ENCODE data around the gene LDB2. TPM values are rescaled to one million over a fixed set of nuclear protein-coding genes. Genes with fewer than 3 reads are reported as not detected.

Gene LDB2
- total and polyA plus RNA-seq, 2 of the 8 experiments (the other 6 are each of a cell fraction or from before 2014, with no cell fraction given) = 57.0 to 140 TPM

GRCh38 chr4:16804581-16804980 is 93.9 kb downstream of the LDB2 start:
- Histone ChIP-seq H2BK12ac (ENCODE audit: low read depth, low read length) (no peak overlapping the region), H2BK20ac (ENCODE audit: low read length) (no peak overlapping the region), H2BK120ac (replicated peaks; ENCODE audit: low read depth, low read length) (no peak overlapping the region), H3K27me3 (replicated peaks in 1 of 4; ENCODE audit: control insufficient read depth in 3 of 4, extremely low read depth in 1 of 4, insufficient read depth in 3 of 4, low read length in 3 of 4) (no peaks in the 10 kb centered on the region), H3K9ac (replicated peaks in 1 of 4; ENCODE audit: extremely low read depth in 1 of 4, low read depth in 3 of 4, low read length in 3 of 4) (no peak overlapping the region), H3K79me1 (ENCODE audit: low read depth, low read length) (no peaks in the 10 kb centered on the region), H3K23ac (ENCODE audit: insufficient read length) (no peak overlapping the region), H3K9me3 (ENCODE audit: insufficient read depth in 2 of 2, low read depth in 1 of 2, low read length in 1 of 2) (no peaks in the 10 kb centered on the region; a peak in 1 of 4 replicates), H3K79me2 (ENCODE audit: control insufficient read depth in 1 of 2, insufficient read depth in 2 of 2, low read length in 2 of 2) (no peaks in the 10 kb centered on the region), H2BK5ac (ENCODE audit: low read depth, low read length) (no peak overlapping the region), H3K56ac (replicated peaks; ENCODE audit: insufficient read length, low read depth, low read length) (no peak overlapping the region), H3K18ac (ENCODE audit: extremely low read depth, low read length) (no peak overlapping the region), H2BK15ac (ENCODE audit: low read length) (no peak overlapping the region), H3K4me2 (ENCODE audit: insufficient read depth in 1 of 2, low read depth in 2 of 2, low read length in 2 of 2) (no peak overlapping the region), H3K4me3 (ENCODE audit: extremely low read depth in 1 of 4, insufficient read depth in 2 of 4, low read depth in 3 of 4, low read length in 4 of 4) (no peak overlapping the region), H2AFZ (ENCODE audit: low read length) (no peak overlapping the region), H4K5ac (ENCODE audit: insufficient read length, low read depth, low read length) (no peak overlapping the region), H4K8ac (ENCODE audit: extremely low read depth, insufficient read depth, low read length) (no peak overlapping the region), H2AK5ac (ENCODE audit: low read depth, low read length) (no peak overlapping the region), H3K4me1 (replicated peaks in 1 of 4; ENCODE audit: control insufficient read depth in 3 of 4, insufficient read depth in 4 of 4, low read length in 3 of 4) (no peaks in the 10 kb centered on the region), H3K27ac (ENCODE audit: low read depth, low read length) (no peak overlapping the region), H4K91ac (replicated peaks; ENCODE audit: insufficient read length, low read length) (no peak overlapping the region), H3K4ac (replicated peaks; ENCODE audit: insufficient read length, low read depth, low read length) (no peak overlapping the region), H3K36me3 (ENCODE audit: control insufficient read depth in 2 of 4, insufficient read depth in 4 of 4, low read length in 3 of 4) (peaks cover 0 to 5% (median 0%) of the 10 kb centered on the region in 4 experiments; a peak in 3 of 8 replicates), H3K14ac (ENCODE audit: insufficient read length) (no peak overlapping the region), H4K20me1 (replicated peaks in 1 of 2; ENCODE audit: control insufficient read depth in 1 of 2, insufficient read depth in 2 of 2, low read length in 2 of 2) (peaks cover 0 to 1% of the 10 kb centered on the region in 2 experiments), H3K23me2 (ENCODE audit: low read depth, low read length) (no peaks in the 10 kb centered on the region)
- no peak for DNase-seq (ENCODE audit: low read depth in 1 of 2, low spot score in 2 of 2)
- CTCF ChIA-PET (ENCODE audit: partially characterized antibody) = interaction anchor here (1.4 to 1.5 kb wide), 2 partner anchors 9 to 112 kb away, joined by 4 to 5 read pairs; no protein-coding TSS in a partner anchor
- POLR2A ChIA-PET (ENCODE audit: partially characterized antibody) = no interaction called here
- FAIRE-seq = no peak
- no peak for TF ChIP-seq TEAD4 (IDR thresholded peaks at IDR 0.05; ENCODE audit: low read depth, low read length)
- no peak for TF ChIP-seq EGR1 (IDR thresholded peaks at IDR 0.05; ENCODE audit: borderline replicate concordance, low read depth, low read length)
- no peak for TF ChIP-seq SAP30 (IDR thresholded peaks at IDR 0.05; ENCODE audit: insufficient read depth, insufficient replicate concordance, low read length)
- TF ChIP-seq KDM1A (IDR thresholded peaks at IDR 0.05; ENCODE audit: borderline replicate concordance, low read length) = no peak
- TF ChIP-seq SP1 (IDR thresholded peaks at IDR 0.05; ENCODE audit: low read depth, low read length) = no peak
- no peak for TF ChIP-seq PHF8 (conservative IDR thresholded peaks at IDR 0.05; ENCODE audit: low read depth, low read length)
- no peak for TF ChIP-seq EP300 (IDR thresholded peaks at IDR 0.05; ENCODE audit: borderline replicate concordance in 1 of 2, low read depth in 2 of 2, low read length in 2 of 2)
- no peak for TF ChIP-seq CBX5 (IDR thresholded peaks at IDR 0.05; ENCODE audit: low read depth, low read length)
- TF ChIP-seq SUZ12 (IDR thresholded peaks at IDR 0.05; ENCODE audit: low read length) = no peak
- TF ChIP-seq SIX5 (IDR thresholded peaks at IDR 0.05; ENCODE audit: low read depth, low read length) = no peak
- TF ChIP-seq KDM5A (IDR thresholded peaks at IDR 0.05; ENCODE audit: low read length) = no peak
- no peak for TF ChIP-seq USF2 (IDR thresholded peaks at IDR 0.05; ENCODE audit: low read length)
- TF ChIP-seq GTF2F1 (IDR thresholded peaks at IDR 0.05; ENCODE audit: borderline replicate concordance, low read depth, low read length) = no peak
- no peak for TF ChIP-seq RFX5 (IDR thresholded peaks at IDR 0.05; ENCODE audit: borderline replicate concordance, low read depth, low read length)
- no peak for TF ChIP-seq TAF1 (IDR thresholded peaks at IDR 0.05; ENCODE audit: low read depth, low read length)

Measured in H1 (cell line).